ENCODE data around the gene GALNT17. TPM values are rescaled to one million over a fixed set of nuclear protein-coding genes. Genes with fewer than 3 reads are reported as not detected.

Gene GALNT17
- total and polyA plus RNA-seq, 2 experiments from 2014 or later, result 11.1 to 65.6 TPM

- peaks cover 94% of the 10 kb centered on the region for H3K79me2 ChIP-seq (replicated peaks; ENCODE audit: insufficient read depth)
- H4K20me1 ChIP-seq (replicated peaks; ENCODE audit: insufficient read depth), result peaks cover 10% of the 10 kb centered on the region
- peak overlapping the region; percentile 42 for H3K4me2 ChIP-seq
- Mint-ChIP-seq H3K27me3 (ENCODE audit: insufficient read depth, low read depth, poor library complexity) (peaks cover 4% of the 10 kb centered on the region), H3K36me3 (ENCODE audit: low read depth) (peaks cover 63% of the 10 kb centered on the region), H3K4me1 (peaks cover 19% of the 10 kb centered on the region), H3K27ac (peak overlapping the region; percentile 23), H3K4me3 (no peak overlapping the region), H3K9me3 (peaks cover 30% of the 10 kb centered on the region)
- no peak for TF ChIP-seq ETS1 (IDR thresholded peaks at IDR 0.05)
- no peak for TF ChIP-seq ZNF114 (CRISPR knock-in tag; IDR thresholded peaks at IDR 0.05)
- no peak for TF ChIP-seq EZH2phosphoT487 (IDR thresholded peaks at IDR 0.05; ENCODE audit: unreplicated experiment)
- no peak for TF ChIP-seq REST (IDR thresholded peaks at IDR 0.05; ENCODE audit: unreplicated experiment)
- no peak for TF ChIP-seq JUNB (IDR thresholded peaks at IDR 0.05; ENCODE audit: unreplicated experiment)
- TF ChIP-seq POLR2AphosphoS5 (IDR thresholded peaks at IDR 0.05; ENCODE audit: low read depth), result no peak
- no peak for TF ChIP-seq ZNF462 (CRISPR knock-in tag; IDR thresholded peaks at IDR 0.05)
- TF ChIP-seq ZNF331 (CRISPR knock-in tag; IDR thresholded peaks at IDR 0.05; ENCODE audit: low read depth), result no peak
- TF ChIP-seq CTCF (conservative IDR thresholded peaks at IDR 0.05; ENCODE audit: low read depth in 2 of 2), result no peak
- TF ChIP-seq CREB1 (CRISPR knock-in tag; IDR thresholded peaks at IDR 0.05; ENCODE audit: low read depth), result no peak
- no peak for TF ChIP-seq EZH2 (IDR thresholded peaks at IDR 0.05; ENCODE audit: low read depth, unreplicated experiment)
- TF ChIP-seq NANOG (IDR thresholded peaks at IDR 0.05; ENCODE audit: borderline replicate concordance), result no peak
- no peak for TF ChIP-seq STAT1 (IDR thresholded peaks at IDR 0.05; ENCODE audit: unreplicated experiment)
- ATAC-seq (no peak), DNase-seq (ENCODE audit: low spot score) (no peak)
- H3K4me3 ChIP-seq, result no peak overlapping the region
- H2AFZ ChIP-seq, result no peak overlapping the region
- H3F3A ChIP-seq (replicated peaks; ENCODE audit: low read depth), result no peaks in the 10 kb centered on the region
- no peaks in the 10 kb centered on the region for H3K9me2 ChIP-seq (ENCODE audit: insufficient read depth)
- peak overlapping the region; percentile 80 for H3K27ac ChIP-seq (ENCODE audit: low read depth)
- peaks cover 13% of the 10 kb centered on the region for H3K4me1 ChIP-seq (ENCODE audit: insufficient read depth)
- peaks cover 7% of the 10 kb centered on the region; the same call in 1 of the 2 replicates for H3K36me3 ChIP-seq (ENCODE audit: insufficient read depth)
- H3K27me3 ChIP-seq (ENCODE audit: insufficient read depth), result no peaks in the 10 kb centered on the region
Observed at GRCh38 chr7:71186535-71187057, 54.7 kb downstream of the GALNT17 start.

Measured in GM23338 (cell line).